ENCODE results near the gene PTPRN2.
"Not testable (repeated sequence)": the region's sequence is repeated elsewhere in the genome, so short reads cannot be mapped to it uniquely, and the experiment has no call there.

Gene PTPRN2

DNA sequence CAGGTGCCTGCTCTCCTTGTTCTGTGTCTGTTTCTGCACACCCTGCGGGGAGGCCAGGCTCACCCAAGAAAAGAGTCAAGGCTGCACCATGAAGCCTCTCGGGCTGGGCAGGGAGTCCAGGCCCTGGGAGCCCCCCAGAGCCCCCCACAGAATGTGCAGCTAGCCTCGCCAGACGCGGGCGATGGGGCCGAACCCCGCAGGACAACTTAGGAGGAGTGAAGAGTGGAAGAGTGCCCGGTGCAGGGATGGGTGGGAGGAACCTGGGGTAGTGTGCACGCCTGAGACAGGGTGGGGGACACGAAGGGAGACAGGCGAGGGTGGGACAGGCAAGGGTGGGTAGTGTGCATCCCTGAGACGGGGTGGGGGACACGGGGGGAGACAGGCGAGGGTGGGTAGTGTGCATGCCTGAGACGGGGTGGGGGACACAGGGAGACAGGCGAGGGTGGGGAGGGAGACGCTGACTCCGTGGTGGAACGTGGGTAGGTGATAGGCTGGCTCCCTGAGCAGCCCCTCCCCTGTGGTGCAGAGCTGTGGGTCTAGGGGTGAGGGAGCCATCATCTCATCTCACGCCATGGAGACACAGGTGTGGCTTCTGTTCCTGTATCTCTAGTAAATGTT is 635.5 kb downstream of the PTPRN2 start:
- DNase-seq: no peak

GRCh38 chr7:157951300-157952049 is 636.1 kb downstream of the PTPRN2 start:
- no peak for DNase-seq

GRCh38 chr7:157949711-157950110 is 637.9 kb downstream of the PTPRN2 start:
- no peak for DNase-seq

DNA sequence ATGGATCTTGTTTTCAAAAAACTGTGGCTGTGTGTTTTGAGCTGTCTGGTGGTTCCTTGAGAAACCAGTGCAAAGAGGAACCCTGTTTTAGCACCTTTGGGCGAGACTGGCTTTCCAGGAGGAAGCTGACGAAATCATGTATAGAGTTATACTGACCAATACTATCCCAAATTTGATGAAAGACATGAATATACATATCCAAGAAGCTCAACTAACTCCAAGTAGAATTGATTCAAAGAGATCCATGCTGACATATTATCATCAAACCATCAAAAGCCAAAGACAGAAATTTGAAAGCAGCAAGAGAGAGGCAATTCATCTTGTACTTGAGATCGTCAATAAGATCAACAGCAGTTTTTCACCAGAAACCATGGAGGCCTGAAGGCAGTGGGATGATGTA is 640.1 kb downstream of the PTPRN2 start:
- no peak for DNase-seq

DNA sequence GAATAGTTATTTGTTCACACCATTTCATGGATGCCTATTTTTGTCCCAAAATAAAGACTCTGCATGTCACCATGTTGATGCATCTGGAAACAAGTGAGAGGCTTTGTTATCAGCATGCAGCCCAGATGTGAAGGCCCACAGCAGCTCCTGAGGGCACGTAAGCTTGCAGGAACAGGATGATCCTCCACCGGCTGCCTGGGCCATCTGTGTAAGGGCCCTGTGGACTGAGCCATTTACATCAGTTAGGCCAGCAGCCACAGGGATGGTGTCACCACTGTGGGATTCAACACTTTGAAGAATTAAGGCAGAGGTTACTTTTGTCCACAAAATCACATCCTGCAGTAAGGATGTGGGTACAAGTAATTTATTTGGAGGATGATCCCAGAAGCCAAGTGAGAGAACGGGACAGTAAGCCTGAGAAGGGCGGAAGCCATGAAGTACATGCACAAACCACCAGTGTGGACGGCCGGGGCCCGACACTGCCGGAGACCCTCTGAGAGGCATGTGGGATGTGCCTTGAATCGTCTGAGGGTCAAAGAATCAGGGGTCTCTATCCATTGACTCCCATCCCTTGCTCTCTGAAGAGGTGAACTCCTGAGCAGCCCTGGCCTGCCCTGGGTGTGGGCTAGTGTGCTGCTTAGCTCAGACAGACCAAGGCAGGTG is 641.1 kb downstream of the PTPRN2 start:
- DNase-seq: no peak

DNA sequence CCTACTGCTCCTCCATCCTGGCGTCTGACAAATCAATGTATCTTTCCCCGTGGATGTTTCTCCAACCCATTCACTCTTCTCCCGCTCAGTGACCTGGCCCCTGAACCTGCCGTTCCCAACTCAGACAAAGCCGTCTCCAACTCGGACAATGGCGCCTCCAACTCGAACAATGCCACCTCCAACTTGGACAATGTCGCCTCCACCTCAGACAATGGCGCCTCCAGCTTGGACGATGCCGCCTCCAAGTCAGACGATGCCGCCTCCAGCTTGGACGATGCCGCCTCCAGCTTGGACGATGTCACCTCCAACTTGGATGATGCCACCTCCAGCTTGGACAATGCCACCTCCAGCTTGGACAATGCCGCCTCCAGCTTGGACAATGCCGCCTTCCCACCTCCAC is 642.2 kb downstream of the PTPRN2 start:
- DNase-seq: no peak

DNA sequence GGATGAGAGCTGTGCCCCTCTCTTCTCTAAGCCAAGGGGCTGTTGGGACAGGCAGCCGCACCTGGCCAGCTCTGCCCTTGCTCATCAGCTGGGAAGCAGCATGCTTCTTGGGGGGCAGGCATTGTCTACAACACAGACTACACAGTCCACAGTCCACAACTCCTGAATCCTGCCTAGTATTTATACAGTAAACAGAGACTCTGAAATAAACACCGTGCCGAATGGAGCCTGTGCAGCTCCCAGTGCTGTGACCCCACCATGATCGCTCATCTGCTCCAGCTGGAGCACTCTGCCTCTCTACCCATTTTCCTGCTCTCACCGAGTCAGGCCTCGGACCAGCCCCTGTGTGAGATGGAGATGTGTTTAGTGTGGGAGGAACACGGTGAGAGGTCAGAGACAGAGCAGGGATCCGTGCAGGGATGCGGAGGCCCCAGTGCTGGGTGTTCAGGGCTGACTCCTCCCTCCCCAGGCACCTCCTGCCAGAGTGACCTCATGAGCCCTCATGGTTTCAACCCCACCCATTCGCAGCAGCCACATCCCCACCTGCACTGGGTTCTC is 642.8 kb downstream of the PTPRN2 start:
- no peak for DNase-seq

DNA sequence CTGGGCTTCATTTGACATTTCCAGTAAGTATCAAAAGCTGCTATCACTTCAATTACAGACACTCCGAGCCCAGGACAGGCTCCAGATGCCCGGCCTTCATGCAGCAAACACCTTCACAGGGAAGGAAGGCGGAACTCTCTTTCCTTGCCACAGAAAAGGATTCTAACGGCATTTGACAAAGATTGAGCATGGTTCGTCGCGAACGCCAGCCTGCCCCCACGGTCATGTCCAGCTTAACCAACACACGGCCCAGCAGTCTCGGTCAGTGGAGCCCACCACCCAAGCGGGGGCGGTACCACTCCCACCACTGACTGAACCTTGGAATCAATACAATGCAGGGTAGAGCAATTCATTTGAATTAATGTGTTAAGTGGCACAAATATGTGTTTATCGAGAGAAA is 643.6 kb downstream of the PTPRN2 start:
- no peak for DNase-seq

DNA sequence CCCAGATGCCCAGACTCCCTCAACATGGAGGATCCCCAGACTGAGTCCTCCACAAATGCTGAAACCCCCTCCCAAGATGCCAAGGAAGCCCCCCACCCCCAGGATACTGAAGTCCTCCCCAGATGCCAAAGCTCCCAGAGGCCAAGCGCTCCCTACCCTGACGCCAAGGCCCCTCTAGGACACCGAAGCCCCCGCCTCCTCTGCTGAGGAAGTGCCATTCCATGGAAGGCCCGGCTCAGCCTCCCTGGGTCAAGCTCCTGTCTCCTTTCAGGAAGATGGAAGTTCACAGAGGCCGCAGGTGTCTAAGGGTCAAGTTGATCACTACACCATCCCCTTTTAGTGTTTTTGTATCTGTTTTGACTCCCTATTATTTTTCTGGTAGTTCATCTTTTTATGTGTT is 644.1 kb downstream of the PTPRN2 start:
- no peak for DNase-seq

DNA sequence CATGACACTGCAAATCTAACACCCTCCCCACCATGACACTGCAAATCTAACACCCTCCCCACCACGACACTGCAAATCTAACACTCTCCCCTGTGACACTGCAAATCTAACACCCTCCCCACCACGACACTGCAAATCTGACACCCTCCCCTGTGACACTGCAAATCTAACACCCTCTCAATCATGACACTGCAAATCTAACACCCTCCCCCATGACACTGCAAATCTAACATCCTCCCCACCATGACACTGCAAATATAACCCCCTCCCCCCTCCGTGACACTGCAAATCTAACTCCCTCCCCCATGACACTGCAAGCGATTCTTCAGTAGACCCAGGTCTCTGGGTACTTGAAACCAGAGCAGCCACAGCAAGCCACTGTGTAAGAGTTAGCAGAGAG is 646.4 kb downstream of the PTPRN2 start:
- no peak for DNase-seq

GRCh38 chr7:157940497-157940896 is 647.1 kb downstream of the PTPRN2 start:
- DNase-seq: no peak

- DNase-seq: no peak
These were observed 649.4 kb downstream of the PTPRN2 start for GRCh38 chr7:157938211-157938610.

GRCh38 chr7:157937406-157937805 is 650.2 kb downstream of the PTPRN2 start:
- DNase-seq: no peak

- no peak for DNase-seq
These were observed 650.6 kb downstream of the PTPRN2 start for GRCh38 chr7:157936976-157937375.

GRCh38 chr7:157935721-157936120 is 651.9 kb downstream of the PTPRN2 start:
- DNase-seq: not testable (repeated sequence)

DNA sequence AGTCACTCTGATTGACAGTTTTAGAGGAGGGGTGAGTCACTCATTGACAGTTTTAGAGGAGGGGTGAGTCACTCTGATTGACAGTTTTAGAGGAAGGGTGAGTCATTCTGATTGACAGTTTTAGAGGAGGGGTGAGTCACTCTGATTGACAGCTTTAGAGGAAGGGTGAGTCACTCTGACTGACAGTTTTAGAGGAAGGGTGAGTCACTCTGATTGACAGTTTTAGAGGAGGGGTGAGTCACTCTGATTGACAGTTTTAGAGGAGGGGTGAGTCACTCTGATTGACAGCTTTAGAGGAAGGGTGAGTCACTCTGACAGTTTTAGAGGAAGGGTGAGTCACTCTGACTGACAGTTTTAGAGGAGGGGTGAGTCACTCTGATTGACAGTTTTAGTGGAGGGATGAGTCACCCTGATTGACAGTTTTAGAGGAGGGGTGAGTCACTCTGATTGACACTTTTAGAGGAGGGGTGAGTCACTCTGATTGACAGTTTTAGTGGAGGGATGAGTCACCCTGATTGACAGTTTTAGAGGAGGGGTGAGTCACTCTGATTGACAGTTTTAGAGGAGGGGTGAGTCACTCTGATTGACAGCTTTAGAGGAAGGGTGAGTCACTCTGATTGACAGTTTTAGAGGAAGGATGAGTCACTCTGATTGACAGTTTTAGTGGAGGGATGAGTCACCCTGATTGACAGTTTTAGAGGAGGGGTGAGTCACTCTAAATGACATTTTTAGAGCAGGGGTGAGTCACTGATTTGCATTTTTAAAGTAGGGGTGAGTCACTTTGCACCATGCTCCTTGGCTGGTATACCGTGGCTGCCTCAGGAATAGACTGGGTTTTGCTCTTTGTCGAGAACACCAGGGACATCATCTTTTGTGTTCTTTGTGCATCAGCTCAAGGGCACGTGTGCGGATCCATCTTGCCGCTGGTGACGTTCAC is 654.1 kb downstream of the PTPRN2 start:
- DNase-seq: not testable (repeated sequence)

GRCh38 chr7:157932498-157933218 is 655.0 kb downstream of the PTPRN2 start:
- DNase-seq: no peak

GRCh38 chr7:157930926-157931466 is 656.6 kb downstream of the PTPRN2 start:
- no peak for DNase-seq

DNA sequence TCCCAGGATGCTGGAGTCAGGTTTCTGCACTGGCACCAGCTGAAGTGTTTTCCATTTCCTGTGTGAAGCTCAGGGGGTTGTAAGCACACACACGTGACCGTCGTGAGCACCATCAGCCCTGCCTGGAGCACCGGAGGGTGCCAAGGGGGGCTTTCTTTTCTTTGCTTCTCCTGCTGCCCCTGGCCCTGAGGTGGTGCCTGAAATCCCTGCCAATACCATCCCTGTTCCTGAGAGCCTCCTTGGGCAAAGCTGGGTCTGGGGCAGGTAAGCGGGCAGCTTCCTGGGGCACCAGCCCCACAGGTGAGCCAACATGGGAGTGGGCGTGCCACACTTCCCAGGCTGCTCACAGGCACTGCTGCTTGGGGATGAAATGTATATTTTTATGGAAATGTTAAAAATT is 657.2 kb downstream of the PTPRN2 start:
- no peak for DNase-seq

GRCh38 chr7:157929671-157930070 is 658.0 kb downstream of the PTPRN2 start:
- no peak for DNase-seq

- no peak for DNase-seq
These were observed 658.7 kb downstream of the PTPRN2 start for GRCh38 chr7:157928808-157929425.
